CD4-positive, alpha-beta T cell treated with Interleukin-10 for 1 hour (primary cell): ENCODE data around the gene TAF11L7.
"Not testable (repeated sequence)": the region's sequence is repeated elsewhere in the genome, so short reads cannot be mapped to it uniquely, and the experiment has no call there.

Source experiments
- DNase-seq: peaks from one replicate; pipeline ENCODE4 v3.0.0-alpha.2; 2020

The TAF11L7 gene

GRCh38 chr5:17585658-17586057 lies at the start of gene TAF11L7:
TAF11L7 (minus strand) TSS chr5:17585758.
- not testable (repeated sequence) for DNase-seq

- DNase-seq: no peak
Observed at GRCh38 chr5:17634160-17634559, 48.6 kb upstream of the TAF11L7 start, which contains the start of gene TAF11L14. TAF11L14 (plus strand) TSS chr5:17634460.

GRCh38 chr5:17631788-17632187 lies 46.2 kb upstream of the TAF11L7 start, which contains the start of gene TAF11L13:
TAF11L13 (plus strand) TSS chr5:17632088.
- DNase-seq: not testable (repeated sequence)

GRCh38 chr5:17625686-17626085 lies 40.1 kb upstream of the TAF11L7 start:
- no peak for DNase-seq

- no peak for DNase-seq
Observed at GRCh38 chr5:17620627-17621026, 35.1 kb upstream of the TAF11L7 start.

GRCh38 chr5:17619354-17619753 lies 33.8 kb upstream of the TAF11L7 start:
- DNase-seq: no peak

- no peak for DNase-seq
Observed at GRCh38 chr5:17614872-17615605, 29.5 kb upstream of the TAF11L7 start.

- DNase-seq: not testable (repeated sequence)
Observed at GRCh38 chr5:17610092-17610491, 24.5 kb upstream of the TAF11L7 start, which contains the start of gene TAF11L12. TAF11L12 (plus strand) TSS chr5:17610392.

GRCh38 chr5:17607461-17607860 lies 21.9 kb upstream of the TAF11L7 start:
- not testable (repeated sequence) for DNase-seq

GRCh38 chr5:17604951-17605350 lies 19.4 kb upstream of the TAF11L7 start:
- DNase-seq: no peak

GRCh38 chr5:17603880-17604279 lies 18.3 kb upstream of the TAF11L7 start, which contains the start of gene TAF11L11:
TAF11L11 (plus strand) TSS chr5:17604183.
- not testable (repeated sequence) for DNase-seq

- DNase-seq: not testable (repeated sequence)
Observed at GRCh38 chr5:17597728-17598127, 12.2 kb upstream of the TAF11L7 start, which contains the start of gene TAF11L10. TAF11L10 (minus strand) TSS chr5:17597828.

- DNase-seq: not testable (repeated sequence)
Observed at GRCh38 chr5:17594255-17594654, 8.7 kb upstream of the TAF11L7 start, which contains the start of gene TAF11L9. TAF11L9 (minus strand) TSS chr5:17594394.

GRCh38 chr5:17590860-17591259 lies 5.3 kb upstream of the TAF11L7 start, which contains the start of gene TAF11L8:
TAF11L8 (minus strand) TSS chr5:17590960.
- DNase-seq: not testable (repeated sequence)
